Endothelial cell of umbilical vein (primary cell): Measurements from ENCODE around the gene ZDHHC14. TPM values are rescaled to one million over a fixed set of nuclear protein-coding genes. Genes with fewer than 3 reads are reported as not detected.

Source experiments
- BruUV-seq: library from RNA; stranded (reverse); fragments of 400-500 nt; replicated peaks from 2 replicates; lab custom pipeline; 2021; lab: Mats Ljungman, UMichigan
- CTCF ChIA-PET: fragments of 300-600, 350-600 bp; sonication (Branson Sonifier 250); formaldehyde crosslinking; loops from one replicate; lab custom pipeline; 2021; ENCODE audit warnings: antibody characterized with exemption, inconsistent platforms; lab: Charles Lee
- POLR2A ChIA-PET: fragments of 300-600, 350-600 bp; sonication (Branson Sonifier 250); formaldehyde crosslinking; loops from one replicate; lab custom pipeline; 2021; ENCODE audit warnings: antibody characterized with exemption, inconsistent platforms; lab: Charles Lee
- DNase-seq: peaks from one replicate; pipeline ENCODE4 v3.0.0-alpha.2; 2011; ENCODE audit warnings: low read depth, low spot score
- FAIRE-seq: peaks from 2 replicates; lab custom pipeline; 2011; peaks lifted over from hg19 to GRCh38; lab: Jason Lieb, UNC
- H2AFZ ChIP-seq: 2 replicates; pipeline ENCODE4 v1.6.0; 2012; ENCODE audit warnings: low read depth, low read length, control low read depth, inconsistent platforms
- H3K27ac ChIP-seq: 2 replicates; pipeline ENCODE4 v1.5.1; 2011; ENCODE audit warnings: low read depth, mild to moderate bottlenecking, control low read depth, low read length, moderate library complexity; ENCODE audit not compliant: insufficient read depth
- H3K27me3 ChIP-seq, 2 experiments: 2 replicates each; pipeline versions ENCODE4 v1.6.0 to v1.6.1; 2011; ENCODE audit warnings: low read length in 2 of 2, mixed read lengths in 1 of 2; ENCODE audit not compliant: control insufficient read depth in 2 of 2, insufficient read depth in 2 of 2
- H3K36me3 ChIP-seq, 2 experiments: 2 replicates in 1 of 2; 3 replicates in 1 of 2; pipeline ENCODE4 v1.5.1; 2011; ENCODE audit warnings: low read length in 2 of 2, mild to moderate bottlenecking in 1 of 2, moderate library complexity in 1 of 2; ENCODE audit not compliant: control insufficient read depth in 2 of 2, insufficient read depth in 2 of 2; ENCODE audit errors: extremely low read depth in 1 of 2
- H3K4me1 ChIP-seq: 3 replicates; pipeline ENCODE4 v1.5.1; 2011; ENCODE audit warnings: mild to moderate bottlenecking, low read length; ENCODE audit not compliant: control insufficient read depth, insufficient read depth; ENCODE audit errors: extremely low read depth
- H3K4me2 ChIP-seq: 2 replicates; pipeline ENCODE4 v1.6.1; 2011; ENCODE audit warnings: low read length, control low read depth, mixed read lengths; ENCODE audit not compliant: insufficient read depth
- H3K4me3 ChIP-seq, 3 experiments: fragments of 200-600 bp in 1 of 3; sonication (generic), shearing (Covaris generic) in 1 of 3; replicated peaks in 1 of 3; 2 replicates each; pipeline ENCODE4 v1.5.1; 2011 to 2016; ENCODE audit warnings: control low read depth in 3 of 3, low read length in 3 of 3, mild to moderate bottlenecking in 2 of 3, inconsistent platforms in 1 of 3, low read depth in 1 of 3, moderate library complexity in 1 of 3; ENCODE audit not compliant: insufficient read depth in 1 of 3
- H3K79me2 ChIP-seq: 2 replicates; pipeline ENCODE4 v1.6.0; 2012; ENCODE audit warnings: low read length, inconsistent platforms; ENCODE audit not compliant: control insufficient read depth, insufficient read depth
- H3K9ac ChIP-seq: replicated peaks from 2 replicates; pipeline ENCODE3; 2011; ENCODE audit warnings: low read length, control low read depth; ENCODE audit not compliant: insufficient read depth; ENCODE audit errors: extremely low read depth
- H3K9me1 ChIP-seq: replicated peaks from 3 replicates; pipeline ENCODE4 v1.6.0; 2011; ENCODE audit warnings: mild to moderate bottlenecking, low read length; ENCODE audit not compliant: control insufficient read depth, insufficient read depth; ENCODE audit errors: extremely low read depth
- H3K9me3 ChIP-seq: replicated peaks from 2 replicates; pipeline ENCODE4 v1.5.1; 2012; ENCODE audit warnings: low read length, inconsistent platforms; ENCODE audit not compliant: control insufficient read depth, insufficient read depth
- H4K20me1 ChIP-seq: replicated peaks from 2 replicates; pipeline ENCODE3; 2011; ENCODE audit warnings: mild to moderate bottlenecking, low read length; ENCODE audit not compliant: control insufficient read depth, insufficient read depth; ENCODE audit errors: extremely low read depth
- CTCF ChIP-seq, 2 donors: IDR thresholded peaks; 1 replicate in 1 of 2; 2 replicates in 1 of 2; pipeline ENCODE4 v1.5.1; 2011; ENCODE audit warnings: low read length in 2 of 2, mild to moderate bottlenecking in 2 of 2, moderate library complexity in 2 of 2, control low read depth in 1 of 2, inconsistent platforms in 1 of 2, low read depth in 1 of 2; ENCODE audit not compliant: insufficient read depth in 1 of 2; ENCODE audit errors: extremely low read depth in 1 of 2
- EZH2 ChIP-seq: IDR thresholded peaks from 2 replicates; pipeline ENCODE4 v1.6.1; 2012; ENCODE audit warnings: borderline replicate concordance, low read depth, mild to moderate bottlenecking, moderate library complexity, low read length, inconsistent platforms; ENCODE audit not compliant: severe bottlenecking
- FOS ChIP-seq: IDR thresholded peaks from 2 replicates; pipeline ENCODE4 v1.6.1; 2011; ENCODE audit warnings: mild to moderate bottlenecking, low read length, moderate library complexity, borderline replicate concordance; ENCODE audit not compliant: insufficient read depth
- GATA2 ChIP-seq: IDR thresholded peaks from 2 replicates; pipeline ENCODE4 v1.7.0; 2011; ENCODE audit warnings: low read depth, mild to moderate bottlenecking, moderate library complexity, mixed read lengths, low read length; ENCODE audit not compliant: insufficient read length, insufficient read depth
- JUN ChIP-seq: IDR thresholded peaks from 2 replicates; pipeline ENCODE4 v1.6.1; 2011; ENCODE audit warnings: borderline replicate concordance, low read depth; ENCODE audit not compliant: insufficient read length, insufficient read depth
- MAX ChIP-seq: IDR thresholded peaks from 2 replicates; pipeline ENCODE4 v1.6.1; 2011; ENCODE audit not compliant: insufficient read depth, insufficient read length
- MYC ChIP-seq: IDR thresholded peaks from one replicate; pipeline ENCODE4 v1.6.1; 2011; ENCODE audit warnings: mild to moderate bottlenecking, low read depth, low read length
- POLR2A ChIP-seq: IDR thresholded peaks from 2 replicates; pipeline ENCODE4 v1.6.1; 2012; ENCODE audit warnings: low read depth, mild to moderate bottlenecking, control low read depth, low read length
- POLR2AphosphoS5 ChIP-seq: IDR thresholded peaks from 2 replicates; pipeline ENCODE4 v1.6.1; 2012; ENCODE audit warnings: low read depth, mild to moderate bottlenecking, control low read depth, low read length, moderate library complexity; ENCODE audit not compliant: insufficient read depth
- dilution Hi-C: fragments of 300-500 bp; cut with MboI; formaldehyde crosslinking; loops from one replicate; pipeline ENCODE4 v1.15.0; 2019; ENCODE audit warnings: low sequenced_read_pairs; ENCODE audit not compliant: extremely low pct_ligation_motif_present
- intact Hi-C: fragments of 100-400 bp; cut with micrococcal nuclease; formaldehyde crosslinking; loops from one replicate; pipeline ENCODE4 v1.10.0; 2022
- polyA plus RNA-seq, 4 experiments: library from polyadenylated mRNA; depleted of rRNA in 3 of 4; stranded (reverse) in 3 of 4; unstranded in 1 of 4; fragments of >200 nt; gene quantifications; 2 replicates each; pipeline versions ENCODE4 v1.2.1 to v1.2.3, GENCODE V29; 2011 to 2012; ENCODE audit warnings: missing spikeins in 1 of 4
- total RNA-seq: library from RNA; stranded (reverse); gene quantifications from 2 replicates; pipeline ENCODE4 v1.2.3, GENCODE V29; 2021

Gene ZDHHC14
- total and polyA plus RNA-seq, 2 donors (not counting 3 experiments of a cell fraction or from before 2014, with no cell fraction given) = 23.0 to 25.6 TPM

- Histone ChIP-seq H3K27ac (no peak overlapping the region), H3K9me3 (no peaks in the 10 kb centered on the region), H3K79me2 (no peaks in the 10 kb centered on the region), H3K27me3 (no peaks in the 10 kb centered on the region), H4K20me1 (no peaks in the 10 kb centered on the region), H3K4me1 (peaks cover 45% of the 10 kb centered on the region), H3K36me3 (no peaks in the 10 kb centered on the region), H3K9me1 (no peaks in the 10 kb centered on the region), H3K4me2 (no peak overlapping the region), H3K4me3 (no peak overlapping the region), H2AFZ (no peak overlapping the region), H3K9ac (no peak overlapping the region)
- CTCF ChIA-PET = no interaction called here
- FAIRE-seq (no peak), DNase-seq (no peak)
- intact Hi-C loops (no loop called here), dilution Hi-C loops (no loop called here)
- POLR2A ChIA-PET = interaction anchor here (0.8 kb wide), 1 partner anchor 45 kb away, joined by 3 read pairs; no protein-coding TSS in a partner anchor
- TF ChIP-seq POLR2A = no peak
- TF ChIP-seq JUN = no peak
- no peak for TF ChIP-seq CTCF (IDR thresholded peaks at IDR 0.05; ENCODE audit: extremely low read depth in 1 of 2, insufficient read depth in 1 of 2, low read depth in 1 of 2, low read length in 2 of 2)
- no peak for TF ChIP-seq MAX
- TF ChIP-seq EZH2 = no peak
- no peak for TF ChIP-seq POLR2AphosphoS5
- no peak for TF ChIP-seq GATA2
- TF ChIP-seq MYC = no peak
- no peak for TF ChIP-seq FOS
- BruUV-seq = no TSS peak
Measured at GRCh38 chr6:157498817-157499216, 117.8 kb downstream of the ZDHHC14 start.
